GM12872 (cell line): ENCODE data around the gene CAMTA1.

Experiments used
- CTCF ChIP-seq: IDR thresholded peaks from 3 replicates; pipeline ENCODE4 v1.5.1; 2011; ENCODE audit warnings: low read depth, mild to moderate bottlenecking, low read length, moderate library complexity; ENCODE audit not compliant: insufficient read depth

The CAMTA1 gene

GRCh38 chr1:7186382-7187111 lies 401.3 kb downstream of the CAMTA1 start:
- no peak for TF ChIP-seq CTCF

DNA sequence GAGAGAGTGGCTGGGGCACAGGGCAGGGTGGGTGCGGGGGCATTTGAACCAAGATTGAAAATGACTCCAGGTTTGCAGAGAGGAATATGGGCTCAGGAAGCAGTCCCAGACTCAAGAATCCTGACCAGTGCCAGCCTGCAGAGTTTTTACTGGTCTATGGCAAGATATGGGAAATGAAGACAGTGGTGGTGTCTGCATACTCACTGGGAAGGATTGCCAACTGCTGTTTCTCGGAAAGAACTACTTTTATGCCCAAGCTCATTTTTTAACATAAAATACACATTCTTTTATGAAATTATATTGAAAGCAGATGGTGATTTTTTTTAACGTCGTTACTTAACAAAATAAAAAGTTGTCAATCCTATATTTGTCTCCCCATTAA lies 401.8 kb downstream of the CAMTA1 start:
- no peak for TF ChIP-seq CTCF

DNA sequence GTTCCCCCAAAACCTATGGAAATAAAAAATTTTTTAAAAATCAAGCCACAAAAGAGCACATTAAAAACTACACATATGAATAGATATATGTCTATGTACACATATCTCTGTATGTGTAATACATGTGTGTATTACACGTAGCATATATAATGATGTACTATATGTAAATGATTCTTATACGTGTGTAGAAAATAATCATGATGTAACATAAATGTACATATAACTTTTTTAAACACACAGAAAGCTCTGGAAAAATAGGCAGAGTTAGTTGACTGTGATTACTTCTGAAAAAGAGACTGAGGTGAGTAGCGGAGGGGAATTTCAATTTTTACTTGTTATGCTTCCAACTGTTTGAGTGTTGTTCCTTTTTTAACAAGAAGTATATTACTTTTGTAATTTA lies 405.0 kb downstream of the CAMTA1 start:
- no peak for TF ChIP-seq CTCF

DNA sequence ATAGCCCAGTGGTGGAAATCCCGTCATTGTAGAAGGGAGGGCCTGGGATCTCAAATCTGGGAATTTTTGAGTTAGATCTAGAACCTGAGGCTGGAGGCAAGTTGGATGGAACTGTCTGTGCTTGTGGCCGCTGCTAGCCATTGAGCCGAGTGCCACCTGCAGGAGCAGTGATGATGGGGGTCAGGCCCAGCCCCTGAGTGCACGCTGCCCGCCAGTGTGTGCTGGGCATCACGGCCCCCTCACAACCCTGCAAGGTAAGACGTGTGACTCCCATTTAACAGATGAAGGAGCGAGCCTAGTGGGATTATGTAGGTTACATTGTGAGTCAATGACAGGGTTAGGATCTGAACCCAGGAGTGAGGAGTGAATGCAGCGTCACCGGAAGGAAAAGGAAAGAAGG lies 407.2 kb downstream of the CAMTA1 start:
- TF ChIP-seq CTCF, result no peak

GRCh38 chr1:7196036-7196911 lies 411.0 kb downstream of the CAMTA1 start:
- TF ChIP-seq CTCF, result no peak

DNA sequence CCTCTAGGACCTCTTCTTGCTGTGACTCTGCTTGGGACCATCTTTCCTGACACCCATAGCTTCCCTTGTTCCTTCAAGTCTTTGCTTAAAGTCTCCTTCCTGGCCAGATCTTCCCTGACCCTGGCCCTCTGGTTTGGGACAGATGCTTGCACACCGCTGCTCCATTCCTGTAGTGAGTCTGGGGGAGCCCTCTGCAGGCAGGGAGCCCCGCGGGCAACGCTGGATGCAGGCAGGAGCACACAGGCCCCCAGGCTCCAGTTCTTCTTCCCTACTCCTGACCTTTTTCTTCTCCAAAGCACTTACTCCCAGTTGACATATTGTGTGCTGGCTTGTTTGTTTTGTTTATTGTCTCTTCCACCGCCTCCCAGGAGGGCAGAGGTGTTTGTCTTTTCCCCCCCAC lies 413.4 kb downstream of the CAMTA1 start:
- no peak for TF ChIP-seq CTCF

GRCh38 chr1:7199077-7199779 lies 414.0 kb downstream of the CAMTA1 start:
- TF ChIP-seq CTCF, result no peak
